HG02759 (cell line): Measurements from ENCODE around the gene ZBTB7C.

Source experiments
- ATAC-seq: cut with Tn5 transposase; IDR thresholded peaks from one replicate; pipeline ENCODE4 v1.9.1; 2021; ENCODE audit warnings: mild to moderate bottlenecking, moderate library complexity; ENCODE audit not compliant: unreplicated experiment

ZBTB7C gene

GRCh38 chr18:48263914-48264902 lies 145.0 kb downstream of the ZBTB7C start:
- no peak for ATAC-seq

- no peak for ATAC-seq
Measured at GRCh38 chr18:48263192-48263853, 145.9 kb downstream of the ZBTB7C start.

GRCh38 chr18:48260237-48260636 lies 148.9 kb downstream of the ZBTB7C start:
- no peak for ATAC-seq

DNA sequence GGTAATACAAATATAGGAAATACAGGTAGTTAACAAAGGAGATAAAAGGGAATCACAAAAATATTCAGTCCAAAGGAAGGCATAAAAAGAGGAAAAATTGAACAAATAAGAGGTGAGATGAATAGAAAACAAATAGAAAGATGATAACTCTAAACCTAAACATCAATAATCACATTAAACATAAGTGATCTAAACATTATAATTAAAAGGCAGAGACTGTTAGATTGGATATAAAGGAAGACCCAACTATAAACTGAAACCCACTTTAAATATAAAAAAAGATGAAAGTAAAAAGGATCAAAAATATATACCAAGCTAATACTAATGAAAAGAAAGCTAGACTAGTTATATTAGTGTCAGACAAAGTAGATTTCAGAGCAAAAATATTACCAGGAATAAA lies 152.3 kb downstream of the ZBTB7C start:
- ATAC-seq = no peak

- ATAC-seq = no peak
Measured at GRCh38 chr18:48254077-48254602, 155.0 kb downstream of the ZBTB7C start.

- ATAC-seq = no peak
Measured at GRCh38 chr18:48252525-48252924, 156.7 kb downstream of the ZBTB7C start.

DNA sequence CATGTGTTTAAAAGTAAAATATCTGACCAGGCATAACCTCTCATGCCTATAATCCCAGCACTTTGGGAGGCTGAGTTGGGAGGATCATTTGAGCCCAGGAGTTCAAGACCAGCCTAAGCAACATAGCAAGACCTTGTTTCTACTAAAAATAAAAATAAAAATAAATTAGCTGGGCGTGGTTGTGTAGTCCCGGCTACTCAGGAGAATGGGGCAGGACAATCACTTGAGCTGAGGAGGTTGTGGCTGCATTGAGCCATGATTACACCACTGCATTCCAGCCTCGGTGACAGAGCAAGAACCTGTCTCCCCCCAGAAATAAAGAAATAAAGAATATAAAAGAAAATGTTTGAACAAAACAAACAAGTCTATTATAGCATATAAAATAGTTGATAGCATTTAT lies 158.3 kb downstream of the ZBTB7C start:
- no peak for ATAC-seq

- no peak for ATAC-seq
Measured at GRCh38 chr18:48250362-48250907, 158.7 kb downstream of the ZBTB7C start.

- no peak for ATAC-seq
Measured at GRCh38 chr18:48249854-48250253, 159.3 kb downstream of the ZBTB7C start.

DNA sequence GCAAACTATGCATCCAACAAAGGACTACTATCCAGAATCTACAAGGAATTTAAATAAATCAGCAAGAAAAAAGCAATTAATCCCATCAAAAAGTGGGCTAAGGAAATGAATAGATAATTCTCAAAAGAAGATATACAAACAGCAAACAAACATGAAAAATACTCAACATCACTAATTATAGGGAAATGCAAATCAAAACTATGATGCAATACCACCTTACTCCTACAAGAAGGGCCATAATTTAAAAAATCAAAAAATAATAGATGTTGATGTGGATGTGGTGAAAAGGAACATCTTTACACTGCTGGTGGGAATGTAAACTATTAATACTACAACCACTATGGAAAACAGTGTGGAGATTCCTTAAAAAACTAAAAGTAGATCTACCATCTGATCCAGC lies 164.7 kb downstream of the ZBTB7C start:
- no peak for ATAC-seq

DNA sequence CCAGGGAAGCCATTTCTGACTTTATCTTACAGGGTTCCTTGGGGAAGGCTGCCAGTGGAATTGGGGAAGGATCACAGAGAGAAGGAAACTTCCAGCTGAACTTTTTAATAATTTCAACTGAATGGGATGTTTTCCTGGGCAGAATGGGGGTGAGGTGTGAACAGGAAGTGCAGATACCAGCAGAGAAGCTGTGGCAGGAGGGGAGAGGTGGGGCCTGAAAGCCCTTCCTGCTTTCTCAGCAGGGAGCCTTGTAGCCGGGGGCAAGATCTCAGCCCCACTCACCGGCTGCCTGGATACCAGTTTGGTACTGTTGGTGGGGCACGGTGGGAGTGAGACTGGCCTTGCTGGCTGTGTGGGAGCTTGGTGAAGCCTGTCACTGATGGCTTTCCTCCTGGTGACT lies 170.5 kb downstream of the ZBTB7C start:
- ATAC-seq = no peak

- ATAC-seq = no peak
Measured at GRCh38 chr18:48238206-48238605, 171.0 kb downstream of the ZBTB7C start.

DNA sequence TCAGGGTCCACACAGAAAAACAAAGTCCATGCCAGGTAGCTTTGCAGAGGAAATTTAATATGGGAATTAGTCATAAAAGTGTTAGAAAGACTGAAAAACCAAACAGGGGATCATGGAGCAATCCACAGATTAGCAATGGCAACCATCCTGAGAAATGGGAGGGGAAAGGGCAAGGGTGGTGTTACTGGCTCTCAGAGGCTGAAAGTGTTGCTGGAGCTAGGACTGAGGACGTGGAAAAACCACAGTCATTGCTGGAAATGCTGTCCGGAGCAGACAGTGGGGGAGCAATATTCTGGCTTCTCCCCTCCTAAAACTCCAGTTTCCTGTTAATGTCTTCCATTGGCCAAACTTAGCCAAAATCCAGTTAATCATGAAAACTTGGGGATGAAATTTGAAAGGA lies 172.4 kb downstream of the ZBTB7C start:
- no peak for ATAC-seq

- ATAC-seq = no peak
Measured at GRCh38 chr18:48230467-48231113, 178.6 kb downstream of the ZBTB7C start.

GRCh38 chr18:48229552-48229981 lies 179.6 kb downstream of the ZBTB7C start:
- no peak for ATAC-seq

GRCh38 chr18:48228841-48229240 lies 180.3 kb downstream of the ZBTB7C start:
- ATAC-seq = no peak

DNA sequence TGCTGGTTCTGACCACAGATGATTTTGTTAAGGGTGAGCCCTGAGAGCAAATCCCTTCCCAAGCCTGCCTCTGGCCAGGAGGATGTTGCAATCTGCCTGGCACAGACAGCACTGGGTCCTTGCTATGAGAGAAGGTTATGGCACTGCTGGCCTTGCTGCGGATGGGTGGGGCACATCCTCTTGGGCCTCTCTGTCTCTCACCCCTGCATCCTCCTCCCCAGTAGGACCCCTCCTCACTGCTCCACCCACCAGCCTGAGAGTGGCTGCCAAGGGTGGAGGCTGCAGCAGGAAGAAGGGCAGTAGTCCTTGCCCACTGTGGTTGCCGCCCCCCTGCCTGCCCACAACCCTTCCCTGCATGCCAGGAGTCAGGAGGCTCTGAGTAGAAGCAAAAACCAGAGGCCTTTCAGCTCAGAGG lies 180.9 kb downstream of the ZBTB7C start:
- no peak for ATAC-seq

- ATAC-seq = no peak
Measured at GRCh38 chr18:48227206-48227605, 182.0 kb downstream of the ZBTB7C start.

GRCh38 chr18:48226401-48226800 lies 182.8 kb downstream of the ZBTB7C start:
- ATAC-seq = no peak

DNA sequence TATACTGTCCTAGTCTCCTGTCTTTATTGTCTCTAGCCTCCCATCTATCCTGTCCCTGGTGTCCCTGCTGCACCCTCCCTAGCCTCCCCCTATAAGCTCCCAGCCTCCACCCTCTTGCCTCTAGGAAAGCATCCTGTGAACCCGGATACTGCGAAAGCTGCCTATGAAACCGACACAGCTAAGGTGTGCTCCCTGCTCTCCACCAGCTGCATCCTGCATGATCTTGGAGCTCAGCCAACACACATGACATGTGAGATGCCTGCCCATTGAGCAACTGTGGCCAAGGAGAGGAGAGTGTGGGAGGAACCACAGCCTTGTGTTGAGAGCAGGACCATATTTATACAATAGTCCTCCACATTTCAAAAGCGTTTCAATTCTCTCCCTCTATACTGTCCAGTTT lies 187.1 kb downstream of the ZBTB7C start:
- ATAC-seq = no peak
